SHP77 treated with DMSO at 0.1 percent for 48 hours (cell line): Measurements from ENCODE around the gene TMC1.
"Not testable (repeated sequence)": the region's sequence is repeated elsewhere in the genome, so short reads cannot be mapped to it uniquely, and the experiment has no call there.

Source experiments
- DNase-seq: peaks from one replicate; lab custom pipeline; 2025; lab: John Stamatoyannopoulos, UW

The TMC1 gene

GRCh38 chr9:72521416-72521815 is at the start of gene TMC1:
TMC1 (plus strand) TSS chr9:72521608; CDS start chr9:72648649, 127,041 bp downstream.
- DNase-seq: not testable (repeated sequence)

DNA sequence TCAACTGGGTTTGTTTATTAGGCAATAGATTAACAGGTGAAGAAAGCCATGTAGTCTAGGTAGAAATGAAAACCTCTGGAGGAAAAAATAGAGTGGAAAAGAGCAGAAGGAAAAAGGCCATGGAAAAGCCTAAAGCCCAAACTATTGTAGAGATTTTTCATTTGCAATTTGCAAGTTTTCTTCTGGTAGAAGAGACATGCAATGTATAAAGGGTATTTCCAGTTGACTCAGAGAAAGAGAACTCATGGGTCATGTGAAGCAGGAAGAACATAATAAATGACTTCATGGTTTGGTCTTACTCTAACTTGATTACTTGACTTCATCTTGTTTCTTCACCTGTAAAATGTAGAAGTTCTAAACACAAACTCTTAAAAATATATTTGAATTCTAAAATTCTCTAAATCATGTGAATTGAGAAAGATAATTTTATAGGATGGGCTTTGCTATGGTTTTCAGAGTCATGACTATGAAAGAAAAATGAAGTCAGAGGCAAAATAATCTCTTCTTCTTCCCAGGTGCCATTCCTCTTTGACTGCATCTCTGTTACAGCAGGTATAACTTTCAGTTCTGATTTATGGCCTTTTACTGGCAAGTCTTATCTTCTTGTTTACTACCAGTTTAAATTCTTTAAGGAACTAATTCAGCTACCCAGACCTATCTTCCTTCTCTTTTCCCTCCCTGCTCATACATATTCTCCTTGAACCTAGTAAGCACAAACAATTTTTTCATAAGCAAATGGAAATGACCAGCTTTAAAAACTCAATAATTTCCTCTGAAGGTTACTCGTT is 47.7 kb upstream of the TMC1 start:
- no peak for DNase-seq

GRCh38 chr9:72474676-72475075 is 46.7 kb upstream of the TMC1 start:
- no peak for DNase-seq

GRCh38 chr9:72476100-72476499 is 45.3 kb upstream of the TMC1 start:
- no peak for DNase-seq

DNA sequence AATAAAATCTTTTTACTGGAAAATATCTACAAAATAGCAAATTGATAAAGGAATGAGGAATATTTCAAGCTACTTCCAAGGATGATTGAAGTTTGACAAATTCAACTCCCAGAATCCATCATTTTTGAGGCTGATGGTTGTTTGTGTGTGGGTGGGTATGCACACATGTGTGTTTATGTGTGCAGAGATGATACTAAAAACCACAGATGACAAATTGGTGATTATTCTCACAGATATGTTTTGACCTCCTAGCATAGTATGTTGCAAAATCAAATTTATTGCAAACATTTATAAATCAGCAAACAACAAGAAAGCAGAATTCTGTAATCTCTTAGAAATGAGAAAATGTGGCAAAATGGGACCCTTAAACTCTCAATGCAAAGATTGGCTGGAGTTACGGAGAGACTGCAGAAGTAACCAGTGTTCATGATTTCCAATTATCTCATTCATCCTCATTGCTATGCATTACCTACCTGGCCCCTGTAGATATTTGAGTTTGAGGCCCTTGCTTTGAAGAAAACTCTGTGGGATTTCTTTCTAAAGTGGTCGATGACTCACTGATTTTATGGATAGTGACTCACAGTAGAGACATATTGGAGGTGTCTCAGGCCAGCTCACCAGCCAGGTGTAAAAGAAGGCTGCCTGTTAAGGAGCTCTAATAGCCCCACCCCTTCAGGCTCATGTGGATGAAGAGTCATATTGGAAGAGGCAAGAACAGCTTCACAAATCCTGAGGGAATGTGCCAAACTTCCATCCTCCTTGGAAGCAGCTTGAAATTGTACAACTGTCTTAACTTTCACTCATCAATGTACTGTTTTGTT is 44.6 kb upstream of the TMC1 start:
- no peak for DNase-seq

- DNase-seq: no peak
Observed at GRCh38 chr9:72477930-72478518, 43.4 kb upstream of the TMC1 start.

DNA sequence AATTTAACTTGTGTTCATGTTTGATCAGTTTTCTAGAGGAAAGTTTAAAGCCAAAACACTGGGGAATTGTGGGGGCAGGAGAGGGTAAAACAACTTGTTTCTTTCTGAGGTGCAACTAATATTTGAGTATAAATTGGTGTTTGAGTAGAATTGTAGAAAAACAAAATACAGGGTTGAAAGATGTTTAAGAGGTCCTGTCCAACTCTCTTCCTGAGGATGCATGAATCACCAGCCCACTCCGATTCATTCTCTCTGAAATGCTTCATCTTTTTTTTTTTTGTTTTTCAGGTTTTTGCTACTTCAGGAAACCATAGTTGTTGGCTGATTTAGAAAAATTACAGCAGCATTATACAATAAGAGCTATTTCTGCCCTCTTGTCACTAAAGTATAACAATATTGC is 42.4 kb upstream of the TMC1 start:
- DNase-seq: no peak

GRCh38 chr9:72480261-72480660 is 41.1 kb upstream of the TMC1 start:
- DNase-seq: not testable (repeated sequence)

DNA sequence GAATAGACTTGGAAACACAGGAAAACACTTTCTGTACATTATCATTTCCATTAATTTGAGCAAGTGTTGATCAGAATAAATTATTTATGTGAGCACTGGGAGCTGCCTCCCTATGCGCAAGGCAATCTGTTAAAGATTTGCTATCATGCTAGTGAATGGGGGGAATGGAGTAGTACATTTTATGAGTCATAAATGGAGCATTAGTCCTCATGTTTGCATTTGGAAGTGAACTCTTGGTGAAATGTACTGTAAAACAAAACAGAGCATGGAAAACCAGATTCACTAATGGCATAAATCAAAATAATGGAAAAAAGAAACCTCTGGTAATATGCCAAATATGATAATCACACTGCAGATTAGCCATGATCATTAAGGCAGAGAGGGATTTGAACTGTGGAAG is 40.5 kb upstream of the TMC1 start:
- no peak for DNase-seq

DNA sequence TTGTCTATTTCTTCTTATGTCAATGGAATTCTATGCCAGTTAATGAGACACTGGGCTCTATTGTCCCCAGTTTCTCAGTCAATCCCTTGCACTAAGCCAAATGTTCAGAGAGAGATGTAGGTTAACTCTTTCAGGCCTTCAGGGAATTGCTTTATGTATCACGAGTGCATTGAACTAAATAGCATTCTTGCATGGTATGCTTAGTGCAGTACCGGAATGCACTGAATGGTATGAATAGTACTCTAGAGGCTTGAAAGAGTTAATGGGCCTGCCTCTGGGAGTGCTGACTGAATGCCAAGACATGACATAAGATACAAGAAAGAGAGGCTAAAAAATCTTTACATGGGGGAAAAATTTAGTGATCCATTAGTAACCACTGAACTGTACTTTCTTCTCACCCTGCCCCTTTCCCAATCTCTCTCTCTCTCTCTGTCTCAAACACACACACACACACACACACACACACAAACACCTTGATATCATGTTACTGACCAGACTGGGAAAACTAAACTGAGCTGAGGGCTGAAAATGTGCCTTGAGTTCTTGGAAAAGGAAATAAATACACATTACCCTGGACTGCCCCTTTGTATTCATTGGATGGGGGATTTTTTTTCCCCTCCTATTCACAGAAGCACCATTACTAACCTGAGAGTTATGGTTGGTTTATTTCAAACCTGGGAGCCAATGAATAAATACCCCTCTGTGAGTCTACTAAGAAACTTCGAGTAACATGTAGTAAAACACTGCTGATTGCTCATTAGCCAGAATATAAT is 35.4 kb upstream of the TMC1 start:
- DNase-seq: no peak

DNA sequence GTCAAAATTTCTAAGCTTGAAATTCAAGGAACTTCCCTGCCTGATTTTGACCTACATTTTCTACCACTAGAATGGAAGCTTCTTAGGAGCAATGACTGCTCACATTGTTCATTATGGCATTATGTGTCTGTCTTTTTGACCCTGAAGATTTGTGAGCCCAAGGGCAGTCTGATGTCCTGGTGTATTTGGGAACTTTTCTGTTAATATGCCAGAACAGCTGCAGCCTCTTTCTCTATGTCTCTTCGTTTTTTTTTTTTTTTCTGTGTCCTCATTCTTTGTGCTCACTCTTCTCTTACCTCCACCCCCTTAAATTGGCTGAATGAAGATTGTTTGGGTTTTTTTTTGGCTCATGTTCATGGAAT is 34.8 kb upstream of the TMC1 start:
- no peak for DNase-seq

DNA sequence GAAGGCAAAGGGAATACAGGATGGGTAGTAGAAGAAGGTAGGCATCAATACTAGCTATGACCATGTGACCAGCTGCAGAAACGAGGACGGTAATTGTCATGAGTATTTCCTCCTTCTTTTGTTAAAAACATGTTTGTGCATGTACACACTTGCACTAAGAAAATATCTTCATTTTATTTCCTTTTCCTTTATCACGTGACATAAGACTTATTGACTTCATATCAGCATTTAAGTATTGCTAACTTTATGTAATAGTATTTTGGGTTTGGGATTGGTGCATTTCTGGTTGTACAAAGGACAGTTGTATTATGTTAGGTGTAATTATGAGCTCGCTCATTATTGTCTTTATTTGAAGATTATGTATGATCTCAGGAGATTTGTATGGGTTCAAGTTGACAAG is 33.7 kb upstream of the TMC1 start:
- not testable (repeated sequence) for DNase-seq

DNA sequence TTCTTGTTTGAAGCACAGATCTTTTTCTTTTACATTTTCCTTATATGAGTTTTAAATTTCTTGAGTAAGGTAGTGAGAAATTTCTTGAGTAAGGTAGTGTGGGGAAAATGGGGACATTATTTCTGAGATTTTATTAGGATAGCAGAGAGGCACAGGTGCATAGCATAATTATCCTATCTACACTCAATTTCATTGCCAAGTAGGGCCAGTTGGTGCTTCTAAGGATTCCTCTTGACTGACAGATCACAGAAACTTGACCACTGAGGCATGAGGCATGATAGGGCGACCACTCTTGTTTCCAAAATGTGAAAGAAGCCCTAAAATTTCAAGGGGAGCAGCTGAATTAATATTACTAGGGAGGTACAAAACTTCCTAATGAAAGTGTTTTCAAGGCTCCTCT is 31.4 kb upstream of the TMC1 start:
- DNase-seq: no peak

GRCh38 chr9:72491242-72491641 is 30.2 kb upstream of the TMC1 start:
- no peak for DNase-seq

GRCh38 chr9:72494051-72494450 is 27.4 kb upstream of the TMC1 start:
- no peak for DNase-seq

DNA sequence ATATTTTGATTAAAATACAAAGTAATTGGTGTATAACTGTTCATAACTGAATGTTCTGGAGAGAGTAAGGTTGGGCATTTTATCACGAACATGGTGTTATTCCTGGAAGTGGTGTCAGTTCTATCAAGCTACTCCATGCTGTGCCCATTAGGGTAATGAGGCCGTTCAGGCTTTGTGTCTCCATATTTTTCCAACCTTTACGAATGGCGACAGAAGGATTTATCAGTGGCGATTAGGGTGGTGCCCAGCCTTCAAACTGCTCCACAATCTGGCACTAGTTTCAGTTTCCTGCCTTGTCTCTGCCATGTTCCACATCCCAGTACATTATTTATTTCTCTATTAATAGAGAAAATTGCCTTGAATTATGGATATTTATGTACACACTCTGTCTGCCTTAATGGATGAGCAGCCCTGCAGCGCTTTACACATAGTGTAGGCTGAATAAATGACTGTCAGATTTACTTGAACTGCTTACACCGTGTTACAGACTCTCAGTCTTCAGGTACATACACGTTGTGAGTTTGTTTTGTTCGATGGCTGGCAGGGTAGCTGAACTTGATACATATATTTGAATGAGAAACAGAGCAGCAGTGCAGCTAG is 23.9 kb upstream of the TMC1 start:
- DNase-seq: no peak

DNA sequence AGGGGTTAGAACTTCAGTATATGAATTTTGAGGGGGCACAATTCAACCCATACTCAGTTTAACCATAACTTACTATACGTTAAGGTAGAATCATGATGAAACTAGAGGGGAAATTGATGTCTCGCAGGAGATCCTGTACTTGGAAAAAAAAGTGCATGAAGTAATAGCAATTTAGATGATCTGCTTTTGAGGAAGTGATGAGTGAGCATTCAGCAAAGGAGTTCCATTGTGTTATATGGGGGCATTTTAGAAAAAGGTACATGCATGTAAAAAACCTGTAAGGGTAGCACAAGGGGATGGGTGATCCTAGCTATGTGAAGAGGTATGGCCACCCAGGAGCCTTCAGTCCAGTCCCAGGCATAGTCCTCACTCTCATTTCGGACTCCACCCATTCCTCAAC is 14.8 kb upstream of the TMC1 start:
- no peak for DNase-seq

GRCh38 chr9:72509053-72509452 is 12.4 kb upstream of the TMC1 start:
- DNase-seq: no peak

DNA sequence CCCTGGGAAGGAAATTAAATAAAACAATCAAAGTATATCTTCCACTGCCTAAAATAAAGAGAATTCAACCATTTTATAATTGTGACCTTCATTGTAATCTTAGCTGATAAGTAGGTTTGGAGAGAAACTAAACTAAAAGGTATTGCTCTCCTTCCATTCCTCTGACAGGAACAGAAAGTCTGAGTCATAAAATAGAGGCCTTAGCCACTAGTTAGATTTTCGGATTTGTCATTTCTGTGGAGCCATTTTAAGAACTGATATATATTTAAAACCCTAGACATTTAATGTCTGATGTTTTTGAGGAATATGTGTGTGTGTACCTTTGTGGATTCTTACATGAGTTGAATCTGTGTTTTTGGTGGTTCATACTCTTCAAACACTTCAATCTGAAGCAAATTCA is 11.8 kb upstream of the TMC1 start:
- DNase-seq: no peak

- DNase-seq: not testable (repeated sequence)
Observed at GRCh38 chr9:72521011-72521410, 397 bp upstream of the TMC1 start.

DNA sequence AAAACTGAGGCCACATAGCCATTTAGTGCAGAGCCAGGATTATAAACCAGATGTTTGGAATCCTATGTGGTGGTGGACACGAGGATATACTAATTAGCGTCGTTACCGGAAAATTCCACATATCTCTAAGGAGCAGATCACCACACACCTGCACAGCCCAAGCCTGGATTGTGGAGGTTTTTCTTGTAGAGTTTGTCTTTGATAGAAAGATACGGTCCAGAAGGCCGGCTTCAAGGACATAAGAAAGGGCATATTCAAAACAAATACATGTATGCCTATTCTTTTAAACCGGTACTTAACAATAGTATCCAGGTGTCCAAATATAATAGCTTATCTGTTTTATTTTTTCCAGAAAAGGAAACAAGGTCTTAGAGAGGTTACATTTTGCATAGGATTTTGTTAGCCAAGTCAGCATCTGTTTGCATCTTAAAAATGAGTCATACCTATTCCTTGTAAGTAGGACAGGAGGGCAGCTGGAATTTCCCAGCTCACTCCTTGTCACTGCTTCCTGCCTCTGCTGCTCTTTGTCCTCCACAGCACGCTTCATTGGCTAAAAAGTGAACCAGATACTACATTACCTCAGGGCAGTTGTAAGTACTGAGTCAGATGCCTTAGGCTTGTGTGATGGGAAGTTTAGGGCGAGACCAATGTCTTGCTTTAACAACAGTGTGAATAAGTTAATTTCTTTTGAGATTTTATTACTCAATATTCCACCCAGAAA is 3.6 kb downstream of the TMC1 start:
- DNase-seq: no peak
